Uterus (tissue), 2 donors: ENCODE data around the gene TRIM24.
"Not testable (repeated sequence)": the region's sequence is repeated elsewhere in the genome, so short reads cannot be mapped to it uniquely, and the experiment has no call there.

Source experiments
- POLR2A ChIP-seq, 2 donors: fragments of 450-650 bp; IDR thresholded peaks; one replicate each; pipeline ENCODE4 v1.6.1; 2016; ENCODE audit warnings: antibody characterized with exemption in 2 of 2, mild to moderate bottlenecking in 1 of 2, moderate library complexity in 1 of 2
- TF ChIP-seq, protein P1 (sequence below), 4 experiments: fragments of 200-600 bp in 2 of 4; fragments of 450-650 bp in 2 of 4; sonication (generic) in 2 of 4; IDR thresholded peaks; one replicate each; pipeline ENCODE4 v1.5.1; 2016 to 2019; ENCODE audit warnings: antibody characterized with exemption in 4 of 4, mild to moderate bottlenecking in 2 of 4, moderate library complexity in 1 of 4

DNA sequence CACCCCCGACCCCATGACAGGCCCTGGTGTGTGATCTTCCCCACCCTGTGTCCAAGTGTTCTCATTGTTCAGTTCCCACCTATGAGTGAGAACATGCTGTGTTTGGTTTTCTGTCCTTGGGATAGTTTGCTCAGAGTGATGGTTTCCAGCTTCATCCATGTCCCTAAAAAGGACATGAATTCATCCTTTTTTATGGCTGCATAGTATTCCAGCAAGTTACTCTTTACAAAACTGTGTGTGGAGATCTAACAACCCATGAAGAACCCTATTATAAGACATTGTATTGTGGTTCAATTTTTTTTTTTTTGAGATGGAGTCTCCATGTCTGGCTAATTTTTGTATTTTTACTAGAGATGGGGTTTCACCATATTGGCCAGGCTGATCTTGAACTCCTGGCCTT is 41.7 kb upstream of the TRIM24 start:
- TF ChIP-seq, protein P1, sequence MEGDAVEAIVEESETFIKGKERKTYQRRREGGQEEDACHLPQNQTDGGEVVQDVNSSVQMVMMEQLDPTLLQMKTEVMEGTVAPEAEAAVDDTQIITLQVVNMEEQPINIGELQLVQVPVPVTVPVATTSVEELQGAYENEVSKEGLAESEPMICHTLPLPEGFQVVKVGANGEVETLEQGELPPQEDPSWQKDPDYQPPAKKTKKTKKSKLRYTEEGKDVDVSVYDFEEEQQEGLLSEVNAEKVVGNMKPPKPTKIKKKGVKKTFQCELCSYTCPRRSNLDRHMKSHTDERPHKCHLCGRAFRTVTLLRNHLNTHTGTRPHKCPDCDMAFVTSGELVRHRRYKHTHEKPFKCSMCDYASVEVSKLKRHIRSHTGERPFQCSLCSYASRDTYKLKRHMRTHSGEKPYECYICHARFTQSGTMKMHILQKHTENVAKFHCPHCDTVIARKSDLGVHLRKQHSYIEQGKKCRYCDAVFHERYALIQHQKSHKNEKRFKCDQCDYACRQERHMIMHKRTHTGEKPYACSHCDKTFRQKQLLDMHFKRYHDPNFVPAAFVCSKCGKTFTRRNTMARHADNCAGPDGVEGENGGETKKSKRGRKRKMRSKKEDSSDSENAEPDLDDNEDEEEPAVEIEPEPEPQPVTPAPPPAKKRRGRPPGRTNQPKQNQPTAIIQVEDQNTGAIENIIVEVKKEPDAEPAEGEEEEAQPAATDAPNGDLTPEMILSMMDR (IDR thresholded peaks at IDR 0.05) = not testable (repeated sequence)
- not testable (repeated sequence) for TF ChIP-seq POLR2A (IDR thresholded peaks at IDR 0.05)
